HS-5 (cell line): ENCODE data around the gene SALL4.
"Not testable (repeated sequence)": the region's sequence is repeated elsewhere in the genome, so short reads cannot be mapped to it uniquely, and the experiment has no call there.

Source experiments
- DNase-seq: peaks from one replicate; pipeline ENCODE4 v3.0.0-alpha.2; 2012; ENCODE audit warnings: low read depth

The SALL4 gene

DNA sequence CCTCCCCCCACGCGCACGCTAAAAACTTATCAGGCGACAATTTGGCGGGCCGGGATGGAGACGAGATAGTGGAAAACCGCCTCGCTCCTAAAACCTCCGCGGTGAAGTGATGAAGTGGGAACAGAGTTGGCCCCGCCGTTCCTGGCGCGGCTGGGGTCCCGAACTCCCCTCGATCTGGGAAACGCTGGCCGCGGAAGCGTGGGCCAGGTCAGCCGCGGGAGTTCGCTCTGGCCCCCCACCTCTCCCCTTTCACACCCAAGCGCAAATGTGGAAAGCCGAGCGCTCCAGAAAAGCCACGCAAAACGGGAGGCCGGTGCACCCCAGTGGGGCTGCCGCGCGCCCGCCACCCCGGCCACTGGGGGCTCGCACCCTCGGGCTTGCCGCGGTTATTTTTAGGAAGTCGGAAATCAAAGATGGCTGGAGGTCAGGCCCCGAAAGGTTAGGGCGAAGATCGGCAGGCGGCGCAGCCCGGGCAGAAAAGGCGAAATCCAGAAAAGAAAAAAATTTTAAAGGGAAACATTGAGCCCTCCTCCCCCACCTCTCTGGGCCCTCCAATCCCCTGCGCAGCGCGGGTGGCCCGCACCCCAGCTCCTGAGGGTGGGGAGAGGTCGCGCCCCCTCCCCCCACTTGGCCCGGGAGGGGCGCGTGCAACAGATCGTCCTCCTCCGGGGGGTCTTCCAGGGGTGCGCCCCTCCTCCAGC lies 1.0 kb downstream of the SALL4 start:
- DNase-seq = no peak

DNA sequence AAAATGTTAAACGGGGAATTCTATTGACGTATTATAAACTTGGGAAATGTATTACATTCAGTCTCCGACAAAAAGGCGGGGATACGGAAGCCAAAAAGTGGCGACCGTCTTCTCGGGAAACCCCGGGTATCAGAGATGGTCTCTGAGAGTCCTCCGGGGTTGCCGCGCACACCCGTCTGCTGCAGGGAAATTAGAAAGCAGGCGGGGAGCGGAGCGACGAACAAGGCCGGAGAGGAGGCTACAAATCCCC lies 1.5 kb downstream of the SALL4 start:
- peak; percentile 64 for DNase-seq

DNA sequence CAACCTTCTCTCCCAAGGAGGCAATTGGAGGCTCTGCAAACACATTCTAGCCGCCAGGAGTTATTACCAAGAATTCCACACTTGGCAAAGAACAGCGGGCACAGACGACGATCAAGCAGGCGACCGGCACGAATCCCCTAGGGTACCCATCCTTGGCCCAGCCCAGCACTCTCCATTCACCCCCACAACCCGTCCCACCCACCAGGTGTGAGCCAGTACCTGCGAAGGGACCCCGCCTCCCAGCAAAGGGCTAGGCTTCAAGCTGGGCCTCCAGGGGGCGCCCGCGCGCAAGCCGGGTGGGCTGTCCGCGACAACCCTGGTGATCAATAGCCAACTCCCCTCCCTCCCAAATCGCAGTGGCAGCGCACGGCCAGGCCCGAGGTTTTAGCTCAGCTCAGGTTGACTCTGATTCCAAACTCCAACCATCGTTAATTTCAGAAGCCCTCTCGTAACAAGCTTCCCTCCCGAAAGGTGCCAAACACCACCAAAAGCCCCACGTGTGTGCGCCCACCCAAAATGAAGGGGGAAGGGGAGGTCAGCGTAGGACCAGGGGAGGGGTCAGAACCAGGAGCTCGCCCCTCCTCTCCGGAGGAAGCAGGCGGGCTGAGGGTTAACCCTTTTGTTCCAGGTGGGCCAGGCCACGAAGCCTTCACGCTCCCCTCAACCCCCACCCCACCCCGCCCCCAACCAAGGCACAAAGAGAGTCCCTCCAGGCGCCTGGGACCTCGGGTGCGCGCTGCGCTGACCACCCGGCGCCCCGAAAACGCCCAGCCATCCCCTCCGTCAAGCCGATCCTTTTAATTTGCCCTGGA lies 2.1 kb downstream of the SALL4 start:
- DNase-seq = peak; percentile 73

DNA sequence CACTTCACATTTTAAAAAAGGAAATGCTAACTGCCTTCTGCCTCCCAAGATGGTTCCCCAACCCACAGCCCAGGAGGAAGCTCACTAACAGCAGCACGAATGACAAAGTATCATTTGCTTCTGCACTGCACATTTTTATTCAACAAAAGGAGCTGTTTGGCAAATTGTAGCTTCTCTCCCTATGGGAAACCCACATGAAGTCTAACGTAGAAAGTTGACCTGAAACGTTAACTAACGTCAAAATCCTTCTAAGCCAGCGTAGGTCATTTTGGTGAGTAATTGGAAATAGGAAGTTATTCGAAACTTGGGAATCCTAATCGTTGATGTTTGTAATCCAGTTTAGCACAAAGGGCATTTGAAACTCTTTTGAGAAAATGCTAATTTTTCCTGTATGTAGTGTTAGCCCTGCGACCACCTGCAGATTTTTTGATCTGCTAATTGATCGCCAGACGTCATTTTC lies 2.9 kb downstream of the SALL4 start:
- no peak for DNase-seq

DNA sequence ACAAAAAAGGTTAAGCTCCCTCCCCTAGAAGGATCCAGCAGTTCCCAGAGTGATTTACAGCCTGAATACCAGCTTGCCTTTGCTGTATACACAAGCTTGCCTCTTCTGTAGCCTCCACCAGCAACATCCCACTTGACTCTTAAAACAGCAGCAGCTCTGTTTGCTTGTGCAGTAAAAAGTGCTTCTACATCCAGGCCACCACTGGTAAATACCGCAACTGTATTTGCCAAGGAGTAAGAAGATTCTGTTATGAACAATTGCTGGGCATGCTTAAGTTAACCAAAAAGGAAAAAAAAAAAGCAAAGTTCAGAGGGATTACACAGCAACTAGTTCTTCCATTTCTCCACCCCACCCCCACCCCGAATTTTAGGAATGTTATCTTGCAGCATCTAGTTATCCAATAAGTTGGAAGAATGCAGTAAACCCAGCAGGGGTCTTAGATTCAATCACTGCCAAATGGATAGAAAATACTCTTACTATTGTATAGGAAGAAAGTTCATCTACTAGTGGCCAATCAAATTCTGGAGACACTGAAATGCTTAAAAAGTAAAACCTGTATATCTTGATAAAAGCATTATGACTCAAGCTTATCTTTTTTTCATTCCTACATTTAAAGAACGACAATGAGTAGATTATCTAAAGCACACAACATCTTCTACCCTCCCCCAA lies 4.8 kb downstream of the SALL4 start:
- DNase-seq = no peak

DNA sequence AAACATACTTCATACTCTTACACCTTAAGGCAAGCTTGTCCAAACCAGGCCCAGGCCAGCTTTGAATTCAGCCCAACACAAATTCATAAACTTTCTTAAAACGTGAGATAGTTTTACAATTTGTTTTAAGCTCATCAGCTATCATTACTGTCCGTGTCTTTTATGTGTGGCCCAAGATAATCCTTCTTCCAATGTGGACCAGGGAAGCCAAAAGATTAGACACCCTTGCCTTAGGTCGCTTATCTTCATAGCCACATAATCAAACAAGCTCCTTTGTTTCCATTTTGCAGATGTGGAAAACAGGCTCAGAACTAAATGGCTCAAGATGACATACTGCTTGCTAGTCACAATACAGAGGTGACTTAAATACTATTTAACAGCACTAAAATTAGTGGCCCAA lies 6.0 kb downstream of the SALL4 start:
- DNase-seq = no peak

DNA sequence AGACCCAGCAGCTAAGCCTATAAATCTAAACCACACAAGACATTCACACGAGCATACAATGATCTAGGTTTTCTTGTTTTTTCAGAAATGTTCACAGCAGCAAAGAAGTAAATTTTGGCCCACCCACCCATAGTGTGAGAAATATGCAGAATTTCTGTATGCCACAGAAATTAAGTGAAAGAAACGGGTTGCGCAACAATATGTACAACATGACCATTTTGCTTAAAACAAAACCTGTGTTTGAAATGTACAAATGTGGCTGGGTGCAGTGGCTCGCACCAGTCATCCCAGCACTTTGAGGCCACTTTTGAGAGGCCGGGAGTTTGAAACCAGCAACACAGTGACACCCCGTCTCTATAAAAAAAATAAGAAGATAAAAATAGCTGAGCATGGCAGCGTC lies 9.4 kb downstream of the SALL4 start:
- DNase-seq = no peak

DNA sequence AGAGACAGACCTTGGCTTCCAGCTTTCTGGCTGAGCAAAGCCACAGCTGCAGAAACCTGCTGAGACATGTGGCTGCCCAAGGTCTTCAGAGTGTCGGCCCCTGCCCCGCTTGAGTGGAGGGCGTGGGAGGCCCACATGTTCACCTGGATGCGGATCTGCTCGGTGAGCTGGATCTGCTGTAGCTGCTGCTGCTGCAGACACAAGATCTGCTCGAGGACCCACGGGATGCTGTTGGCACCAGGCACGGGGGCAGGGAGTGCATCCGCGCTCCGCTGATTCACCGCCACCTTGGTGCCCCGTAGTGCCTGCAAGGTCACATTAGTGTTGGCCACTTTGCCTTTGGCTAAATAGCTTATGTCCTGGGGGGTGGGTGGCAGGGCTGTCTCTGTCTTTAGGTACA lies 10.7 kb downstream of the SALL4 start:
- no peak for DNase-seq

DNA sequence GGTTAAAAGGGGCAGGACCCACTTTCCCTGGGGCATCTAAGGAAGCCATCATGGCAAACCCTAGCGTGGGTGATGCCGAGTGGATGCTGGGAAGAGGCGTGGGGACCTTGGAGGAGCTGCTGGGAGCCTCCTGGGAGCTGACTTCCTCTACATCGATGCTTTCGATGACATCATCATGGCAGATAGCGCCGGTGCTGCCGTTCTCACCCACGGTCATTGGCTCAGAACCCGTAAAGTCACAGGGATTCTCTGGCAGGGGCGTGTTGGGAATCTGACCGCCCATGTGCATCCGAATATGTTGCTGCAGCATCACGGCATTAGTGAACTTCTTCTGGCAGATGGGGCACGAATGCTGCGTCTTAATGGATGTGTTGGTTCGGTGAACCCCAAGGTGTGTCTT lies 12.1 kb downstream of the SALL4 start:
- DNase-seq = no peak

GRCh38 chr20:51789434-51789833 lies 12.9 kb downstream of the SALL4 start:
- DNase-seq = no peak

DNA sequence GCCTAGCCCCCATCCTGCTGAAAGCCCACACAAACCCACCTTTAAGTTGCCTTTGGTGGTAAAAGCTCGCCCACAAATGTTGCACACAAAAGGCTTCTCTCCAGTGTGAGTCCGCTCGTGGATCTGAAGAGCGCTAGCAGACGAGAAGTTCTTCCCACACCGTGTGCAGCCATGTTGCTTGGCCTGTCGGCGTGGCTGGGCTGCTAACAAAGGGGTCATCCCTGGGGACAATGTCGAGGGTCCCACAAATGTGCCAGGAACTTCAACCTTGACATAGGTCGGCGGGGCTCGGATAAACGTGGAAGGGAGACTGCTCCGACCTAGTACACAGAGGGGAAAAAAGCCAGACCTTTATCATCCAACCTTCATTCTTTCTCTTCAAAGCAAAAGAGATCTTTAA lies 13.5 kb downstream of the SALL4 start:
- no peak for DNase-seq

DNA sequence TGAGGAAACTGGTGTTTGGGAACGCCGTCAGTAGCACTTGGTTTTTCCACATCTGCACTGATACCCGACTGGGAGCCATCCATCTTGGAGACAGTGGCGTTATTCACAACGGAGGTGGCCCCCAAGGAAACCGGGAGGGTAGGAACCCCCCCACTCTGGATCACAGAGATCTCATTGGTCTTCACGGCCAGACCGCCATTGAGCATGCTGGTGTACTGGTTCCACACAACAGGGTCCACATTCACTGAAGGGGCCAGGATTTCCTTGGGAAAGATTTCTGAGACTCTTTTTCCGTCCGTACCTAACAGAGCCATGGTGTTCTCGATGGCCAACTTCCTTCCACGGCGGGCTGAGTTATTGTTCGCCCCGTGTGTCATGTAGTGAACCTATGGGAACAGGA lies 18.0 kb downstream of the SALL4 start:
- DNase-seq = no peak

DNA sequence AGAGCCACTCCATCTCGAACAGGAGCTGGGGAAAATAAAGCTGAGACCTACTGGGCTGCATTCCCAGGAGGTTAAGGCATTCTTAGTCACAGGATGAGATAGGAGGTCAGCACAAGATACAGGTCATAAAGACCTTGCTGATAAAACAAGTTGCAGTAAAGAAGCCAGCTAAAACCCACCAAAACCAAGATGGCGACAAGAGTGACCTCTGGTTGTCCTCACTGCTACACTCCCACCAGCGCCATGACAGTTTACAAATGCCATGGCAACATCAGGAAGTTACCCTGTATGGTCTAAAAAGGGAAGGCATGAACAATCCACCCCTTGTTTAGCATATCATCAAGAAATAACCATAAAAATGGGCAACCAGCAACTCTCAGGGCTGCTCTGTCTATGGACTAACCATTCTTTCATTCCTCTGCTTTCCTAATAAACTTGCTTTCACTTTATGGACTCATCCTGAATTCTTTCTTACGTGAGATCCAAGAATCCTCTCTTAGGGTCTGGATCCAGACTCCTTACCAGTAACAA lies 24.0 kb downstream of the SALL4 start:
- DNase-seq = not testable (repeated sequence)

GRCh38 chr20:51775241-51775640 lies 27.1 kb downstream of the SALL4 start:
- no peak for DNase-seq

GRCh38 chr20:51772236-51772635 lies 30.1 kb downstream of the SALL4 start:
- DNase-seq = no peak

GRCh38 chr20:51769976-51770615 lies 32.2 kb downstream of the SALL4 start:
- DNase-seq = no peak

- no peak for DNase-seq
Measured at GRCh38 chr20:51768759-51769517, 33.4 kb downstream of the SALL4 start.

- DNase-seq = no peak
Measured at GRCh38 chr20:51767867-51768758, 34.2 kb downstream of the SALL4 start, which contains the start of gene ATP9A. Gene ATP9A, minus strand, starts transcription at chr20:51768390. Its CDS starts 21 bp downstream, at chr20:51768369.

- DNase-seq = no peak
Measured at GRCh38 chr20:51766994-51767866, 35.1 kb downstream of the SALL4 start.

DNA sequence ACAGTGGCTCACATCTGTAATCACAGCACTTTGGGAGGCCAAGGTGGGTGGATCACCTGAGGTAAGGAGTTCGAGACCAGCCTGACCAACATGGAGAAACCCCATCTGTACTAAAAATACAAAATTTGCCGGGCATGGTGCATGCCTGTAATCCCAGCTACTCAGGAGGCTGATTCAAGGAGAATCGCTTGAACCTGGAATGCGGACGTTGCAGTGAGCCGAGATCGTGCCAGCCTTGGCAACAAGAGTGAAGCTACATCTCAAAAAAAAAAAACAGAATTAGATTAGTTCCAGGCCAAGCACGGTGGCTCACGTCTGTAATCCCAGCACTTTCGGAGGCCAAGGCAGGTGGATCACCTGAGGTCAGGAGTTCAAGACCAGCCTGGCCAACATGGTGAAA lies 36.9 kb downstream of the SALL4 start:
- DNase-seq = not testable (repeated sequence)
